ENCODE measurements around the gene HSD17B7. TPM values are rescaled to one million over a fixed set of nuclear protein-coding genes. Genes with fewer than 3 reads are reported as not detected.

Gene HSD17B7
- total and polyA plus RNA-seq, 9 of the 15 experiments (the other 6 are each of a cell fraction or from before 2014, with no cell fraction given), result 12.7 to 48.7 (median 21.3) TPM

DNA sequence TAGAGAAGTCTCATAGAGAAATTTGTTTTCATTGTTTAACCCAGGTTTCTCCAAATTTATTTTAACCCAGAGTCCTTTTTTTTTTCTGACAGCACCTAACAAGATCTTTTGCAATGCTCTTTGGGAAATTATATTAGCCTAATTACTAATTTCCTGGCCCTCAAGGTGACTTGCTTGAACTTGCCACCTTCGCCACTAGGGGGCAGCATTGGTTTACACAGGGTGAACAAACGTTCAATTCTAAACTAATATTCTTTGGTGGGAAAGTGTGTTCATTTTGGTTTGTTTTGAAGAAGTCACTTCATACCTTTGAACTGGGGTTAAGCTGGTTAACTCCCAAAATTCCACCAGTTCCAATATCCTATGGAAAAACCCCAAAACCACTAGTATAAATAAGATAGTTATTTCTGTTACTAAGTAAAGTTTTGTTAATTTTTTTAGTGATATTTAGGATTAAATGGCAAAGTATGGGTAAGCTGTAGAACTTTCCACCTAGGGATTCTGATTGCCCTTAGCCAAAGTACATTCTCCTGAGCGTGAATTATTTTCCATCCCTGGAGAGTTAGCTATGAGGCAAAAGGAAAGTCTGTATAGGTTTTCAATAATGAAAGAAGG, 57.4 kb downstream of the HSD17B7 start (continued):
- TF ChIP-seq CBX1 (IDR thresholded peaks at IDR 0.05; ENCODE audit: low read depth) (no peak), RCOR1 (IDR thresholded peaks at IDR 0.05; ENCODE audit: borderline replicate concordance in 1 of 2, low read depth in 2 of 2, low read length in 2 of 2) (no peak), ZNF561 (CRISPR knock-in tag; conservative IDR thresholded peaks at IDR 0.05) (no peak), NFE2 (IDR thresholded peaks at IDR 0.05; ENCODE audit: low read depth) (0 out of 2 replicates have a peak, but pooled peaks have one; percentile 5), HMG20A (CRISPR knock-in tag; conservative IDR thresholded peaks at IDR 0.05) (no peak), CXXC5 (CRISPR knock-in tag; IDR thresholded peaks at IDR 0.05) (no peak), SAP30 (IDR thresholded peaks at IDR 0.05; ENCODE audit: borderline replicate concordance, insufficient read depth, low read depth, low read length, poor library complexity, severe bottlenecking) (no peak), ZNF263 (CRISPR knock-in tag; IDR thresholded peaks at IDR 0.05; ENCODE audit: borderline replicate concordance) (no peak), MAFF (IDR thresholded peaks at IDR 0.05; ENCODE audit: low read length) (0 out of 2 replicates have a peak, but pooled peaks have one; percentile 1), THRAP3 (IDR thresholded peaks at IDR 0.05; ENCODE audit: borderline replicate concordance) (no peak), ZSCAN32 (CRISPR knock-in tag; IDR thresholded peaks at IDR 0.05) (no peak), CHD4 (IDR thresholded peaks at IDR 0.05; ENCODE audit: insufficient read depth, insufficient replicate concordance, low read depth, low read length, poor library complexity, severe bottlenecking) (no peak), GTF2A2 (tag; IDR thresholded peaks at IDR 0.05) (no peak), LARP7 (IDR thresholded peaks at IDR 0.05) (no peak), SP1 (CRISPR knock-in tag; IDR thresholded peaks at IDR 0.05) (no peak), SMARCA5 (IDR thresholded peaks at IDR 0.05) (no peak), DIDO1 (tag; IDR thresholded peaks at IDR 0.05; ENCODE audit: low read depth) (no peak), HEY1 (CRISPR knock-in tag; IDR thresholded peaks at IDR 0.05; ENCODE audit: borderline replicate concordance) (no peak), FOXJ2 (tag; IDR thresholded peaks at IDR 0.05) (no peak)
- TF ChIP-seq, protein P1, sequence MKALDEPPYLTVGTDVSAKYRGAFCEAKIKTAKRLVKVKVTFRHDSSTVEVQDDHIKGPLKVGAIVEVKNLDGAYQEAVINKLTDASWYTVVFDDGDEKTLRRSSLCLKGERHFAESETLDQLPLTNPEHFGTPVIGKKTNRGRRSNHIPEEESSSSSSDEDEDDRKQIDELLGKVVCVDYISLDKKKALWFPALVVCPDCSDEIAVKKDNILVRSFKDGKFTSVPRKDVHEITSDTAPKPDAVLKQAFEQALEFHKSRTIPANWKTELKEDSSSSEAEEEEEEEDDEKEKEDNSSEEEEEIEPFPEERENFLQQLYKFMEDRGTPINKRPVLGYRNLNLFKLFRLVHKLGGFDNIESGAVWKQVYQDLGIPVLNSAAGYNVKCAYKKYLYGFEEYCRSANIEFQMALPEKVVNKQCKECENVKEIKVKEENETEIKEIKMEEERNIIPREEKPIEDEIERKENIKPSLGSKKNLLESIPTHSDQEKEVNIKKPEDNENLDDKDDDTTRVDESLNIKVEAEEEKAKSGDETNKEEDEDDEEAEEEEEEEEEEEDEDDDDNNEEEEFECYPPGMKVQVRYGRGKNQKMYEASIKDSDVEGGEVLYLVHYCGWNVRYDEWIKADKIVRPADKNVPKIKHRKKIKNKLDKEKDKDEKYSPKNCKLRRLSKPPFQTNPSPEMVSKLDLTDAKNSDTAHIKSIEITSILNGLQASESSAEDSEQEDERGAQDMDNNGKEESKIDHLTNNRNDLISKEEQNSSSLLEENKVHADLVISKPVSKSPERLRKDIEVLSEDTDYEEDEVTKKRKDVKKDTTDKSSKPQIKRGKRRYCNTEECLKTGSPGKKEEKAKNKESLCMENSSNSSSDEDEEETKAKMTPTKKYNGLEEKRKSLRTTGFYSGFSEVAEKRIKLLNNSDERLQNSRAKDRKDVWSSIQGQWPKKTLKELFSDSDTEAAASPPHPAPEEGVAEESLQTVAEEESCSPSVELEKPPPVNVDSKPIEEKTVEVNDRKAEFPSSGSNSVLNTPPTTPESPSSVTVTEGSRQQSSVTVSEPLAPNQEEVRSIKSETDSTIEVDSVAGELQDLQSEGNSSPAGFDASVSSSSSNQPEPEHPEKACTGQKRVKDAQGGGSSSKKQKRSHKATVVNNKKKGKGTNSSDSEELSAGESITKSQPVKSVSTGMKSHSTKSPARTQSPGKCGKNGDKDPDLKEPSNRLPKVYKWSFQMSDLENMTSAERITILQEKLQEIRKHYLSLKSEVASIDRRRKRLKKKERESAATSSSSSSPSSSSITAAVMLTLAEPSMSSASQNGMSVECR (CRISPR knock-in tag; IDR thresholded peaks at IDR 0.05), result no peak
- TF ChIP-seq, protein P2, sequence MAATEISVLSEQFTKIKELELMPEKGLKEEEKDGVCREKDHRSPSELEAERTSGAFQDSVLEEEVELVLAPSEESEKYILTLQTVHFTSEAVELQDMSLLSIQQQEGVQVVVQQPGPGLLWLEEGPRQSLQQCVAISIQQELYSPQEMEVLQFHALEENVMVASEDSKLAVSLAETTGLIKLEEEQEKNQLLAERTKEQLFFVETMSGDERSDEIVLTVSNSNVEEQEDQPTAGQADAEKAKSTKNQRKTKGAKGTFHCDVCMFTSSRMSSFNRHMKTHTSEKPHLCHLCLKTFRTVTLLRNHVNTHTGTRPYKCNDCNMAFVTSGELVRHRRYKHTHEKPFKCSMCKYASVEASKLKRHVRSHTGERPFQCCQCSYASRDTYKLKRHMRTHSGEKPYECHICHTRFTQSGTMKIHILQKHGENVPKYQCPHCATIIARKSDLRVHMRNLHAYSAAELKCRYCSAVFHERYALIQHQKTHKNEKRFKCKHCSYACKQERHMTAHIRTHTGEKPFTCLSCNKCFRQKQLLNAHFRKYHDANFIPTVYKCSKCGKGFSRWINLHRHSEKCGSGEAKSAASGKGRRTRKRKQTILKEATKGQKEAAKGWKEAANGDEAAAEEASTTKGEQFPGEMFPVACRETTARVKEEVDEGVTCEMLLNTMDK (IDR thresholded peaks at IDR 0.05; ENCODE audit: borderline replicate concordance, insufficient read depth, low read depth, low read length, poor library complexity, severe bottlenecking), result peak; percentile 3

Data from K562 (cell line).